HEK293T (cell line): ENCODE measurements around the gene EXOC3L4.

Experiments
- CTCF ChIA-PET: fragments of 350-600 bp; formaldehyde crosslinking; extraction: SDS; loops from one replicate; lab custom pipeline; 2021; ENCODE audit warnings: antibody characterized with exemption, inconsistent platforms; lab: Yijun Ruan, JAX
- POLR2A ChIA-PET: fragments of 350-600 bp; formaldehyde crosslinking; extraction: SDS; loops from one replicate; lab custom pipeline; 2020; ENCODE audit warnings: antibody characterized with exemption, inconsistent platforms; lab: Yijun Ruan, JAX
- DNase-seq: peaks from one replicate; pipeline ENCODE4 v3.0.0; 2012; ENCODE audit warnings: mixed read lengths; ENCODE audit errors: extremely low spot score
- ARNT ChIP-seq: fragments of 450-650 bp; IDR thresholded peaks from 2 replicates; pipeline ENCODE4 v1.6.1; 2017; ENCODE audit warnings: mild to moderate bottlenecking
- BHLHE40 ChIP-seq: fragments of 450-650 bp; IDR thresholded peaks from 2 replicates; pipeline ENCODE4 v1.6.1; 2016; ENCODE audit warnings: mild to moderate bottlenecking, moderate library complexity, borderline replicate concordance
- FOXA1 ChIP-seq: fragments of 450-650 bp; IDR thresholded peaks from 2 replicates; pipeline ENCODE4 v1.6.1; 2016; ENCODE audit warnings: mild to moderate bottlenecking
- LEF1 ChIP-seq: fragments of 450-650 bp; IDR thresholded peaks from 2 replicates; pipeline ENCODE4 v1.6.1; 2017; ENCODE audit warnings: mild to moderate bottlenecking, borderline replicate concordance
- NFRKB ChIP-seq: fragments of 450-650 bp; IDR thresholded peaks from 2 replicates; pipeline ENCODE4 v1.6.1; 2016; ENCODE audit warnings: mild to moderate bottlenecking, moderate library complexity
- SP1 ChIP-seq: fragments of 450-650 bp; IDR thresholded peaks from 2 replicates; pipeline ENCODE4 v1.6.1; 2017
- SUZ12 ChIP-seq: fragments of 450-650 bp; IDR thresholded peaks from 2 replicates; pipeline ENCODE4 v1.6.1; 2016; ENCODE audit warnings: mild to moderate bottlenecking
- ZNF384 ChIP-seq: fragments of 450-650 bp; IDR thresholded peaks from 2 replicates; pipeline ENCODE4 v1.6.1; 2016

EXOC3L4 gene

DNA sequence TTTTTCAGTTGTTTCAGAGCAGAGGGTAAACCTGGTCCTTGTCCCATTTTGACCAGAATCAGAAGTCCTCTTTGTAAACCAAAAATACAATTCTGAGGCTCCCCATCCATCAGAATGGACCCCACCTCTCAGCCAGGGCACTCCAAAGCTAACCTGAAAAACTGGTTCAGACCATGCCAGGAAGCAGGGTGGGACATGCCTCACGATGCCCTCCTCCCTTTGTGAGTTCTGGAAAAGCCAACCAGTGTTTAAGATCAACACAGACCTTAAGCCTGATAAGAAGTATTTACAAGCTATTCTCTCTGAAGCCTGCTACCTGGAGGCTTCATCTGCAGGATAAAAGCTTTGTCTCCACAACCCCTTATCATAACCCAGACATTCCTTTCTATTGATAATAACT lies 64.2 kb downstream of the EXOC3L4 start:
- no peak for DNase-seq
- TF ChIP-seq SP1, result no peak
- TF ChIP-seq FOXA1, result no peak
- no peak for TF ChIP-seq ARNT
- no peak for TF ChIP-seq SUZ12
- no peak for TF ChIP-seq BHLHE40
- no peak for TF ChIP-seq LEF1
- TF ChIP-seq ZNF384, result no peak
- no peak for TF ChIP-seq NFRKB
- CTCF ChIA-PET, result interaction anchor here (0.9 kb wide), 1 partner anchor 17 kb away, joined by 3 read pairs; no protein-coding TSS in a partner anchor
- POLR2A ChIA-PET, result no interaction called here
